Esophagus squamous epithelium (tissue), 5 donors: Measurements from ENCODE around the gene ESR2. TPM values are rescaled to one million over a fixed set of nuclear protein-coding genes. Genes with fewer than 3 reads are reported as not detected.

ENCODE experiments used
- DNase-seq: peaks from one replicate; lab custom pipeline; 2025; lab: John Stamatoyannopoulos, UW
- H3K27ac ChIP-seq, 4 donors: fragments of 200-600 bp; sonication (generic); one replicate each; pipeline ENCODE4 v1.5.1; 2016 to 2019; ENCODE audit warnings: mild to moderate bottlenecking in 1 of 4
- H3K27me3 ChIP-seq, 4 donors: fragments of 200-600 bp; sonication (generic); 1 replicate in 3 of 4; 2 replicates in 1 of 4; pipeline versions ENCODE4 v1.5.1 to v1.6.0; 2017 to 2021; ENCODE audit warnings: antibody characterized with exemption in 1 of 4
- H3K36me3 ChIP-seq, 3 donors: fragments of 200-600 bp; sonication (generic); one replicate each; pipeline ENCODE4 v1.5.1; 2016 to 2019
- H3K4me1 ChIP-seq, 3 donors: fragments of 200-600 bp; sonication (generic); one replicate each; pipeline ENCODE4 v1.5.1; 2017 to 2019
- H3K4me3 ChIP-seq, 4 donors: fragments of 200-600 bp; sonication (generic); 1 replicate in 3 of 4; 2 replicates in 1 of 4; pipeline ENCODE4 v1.5.1; 2016 to 2019; ENCODE audit warnings: mild to moderate bottlenecking in 2 of 4, moderate library complexity in 1 of 4
- H3K9me3 ChIP-seq, 3 donors: fragments of 200-600 bp; sonication (generic); one replicate each; pipeline ENCODE4 v1.5.1; 2016 to 2019
- CTCF ChIP-seq, 6 experiments: fragments of 450-650 bp in 4 of 6; fragments of 200-600 bp in 2 of 6; sonication (generic) in 2 of 6; IDR thresholded peaks; one replicate each; pipeline ENCODE4 v1.5.1; 2016 to 2019; ENCODE audit warnings: antibody characterized with exemption in 6 of 6, mild to moderate bottlenecking in 4 of 6, moderate library complexity in 4 of 6
- POLR2A ChIP-seq, 4 donors: fragments of 450-650 bp; IDR thresholded peaks; one replicate each; pipeline ENCODE4 v1.6.1; 2017; ENCODE audit warnings: antibody characterized with exemption in 4 of 4, mild to moderate bottlenecking in 4 of 4, moderate library complexity in 3 of 4
- WGBS, 2 donors: methylation state at CpG; one replicate each; pipeline ENCODE4 v1.1.5; 2018; 5-methylcytosine and 5-hydroxymethylcytosine counted together
- intact Hi-C: fragments of 100-400 bp; cut with DNase I; formaldehyde crosslinking; loops from one replicate; pipeline ENCODE4 v1.15.0; 2022
- total RNA-seq, 4 donors: library from RNA; depleted of rRNA; stranded (reverse); fragments of >200 nt; gene quantifications; one replicate each; pipeline ENCODE4 v1.1.0, GENCODE V29; 2016
- donor health status: DM: yes; HTN: yes; CAD: no.

Gene ESR2
- total RNA-seq, 4 donors from 2014 or later: 0.29 to 2.7 (median 0.31) TPM; not detected in 1

DNA sequence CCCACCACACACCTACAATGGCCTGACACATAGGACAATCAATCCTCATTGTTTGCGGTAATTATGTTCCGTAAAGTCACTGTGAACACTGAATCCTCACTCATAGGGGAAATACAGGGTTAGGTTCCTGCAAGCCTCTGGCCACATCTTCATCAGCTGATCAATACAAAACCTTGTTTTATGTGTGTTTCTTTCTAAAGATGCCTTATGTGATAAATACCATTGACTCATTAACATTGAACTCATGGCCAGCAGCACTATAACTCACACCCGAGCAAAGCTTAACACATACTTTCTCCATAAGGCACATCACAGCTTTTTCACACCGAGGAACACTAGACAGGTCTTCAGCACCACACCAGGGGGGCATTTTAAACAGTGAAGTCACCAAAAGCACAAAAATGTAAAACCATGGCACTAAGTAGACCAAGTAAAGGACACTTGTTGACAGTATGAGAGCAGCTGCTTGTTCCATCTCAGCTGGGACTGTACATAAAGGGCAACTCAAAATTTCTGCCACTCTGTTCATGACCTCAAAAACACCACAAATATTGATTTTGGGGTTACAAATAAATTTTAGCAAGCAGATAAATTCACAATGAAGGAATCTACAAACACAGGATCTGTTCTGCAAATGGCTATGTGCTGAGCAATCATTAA lies 60.5 kb downstream of the ESR2 start:
- DNase-seq: no peak
- peaks cover 0 to 46% (median 7%) of the 10 kb centered on the region in 3 donors for H3K36me3 ChIP-seq
- peak overlapping the region in 1 of 4 donors; percentile 14 for H3K27ac ChIP-seq
- intact Hi-C loops: no loop called here
- 90 to 93% methylated on average over 4 of the region's 4 CpGs for WGBS, 2 donors
- no peak for TF ChIP-seq CTCF (IDR thresholded peaks at IDR 0.05)
- no peak for TF ChIP-seq POLR2A (IDR thresholded peaks at IDR 0.05)
- H3K4me1 ChIP-seq: peaks cover 0 to 5% (median 0%) of the 10 kb centered on the region in 3 donors
- no peak overlapping the region for H3K4me3 ChIP-seq
- no peaks in the 10 kb centered on the region for H3K9me3 ChIP-seq
- H3K27me3 ChIP-seq: no peaks in the 10 kb centered on the region

DNA sequence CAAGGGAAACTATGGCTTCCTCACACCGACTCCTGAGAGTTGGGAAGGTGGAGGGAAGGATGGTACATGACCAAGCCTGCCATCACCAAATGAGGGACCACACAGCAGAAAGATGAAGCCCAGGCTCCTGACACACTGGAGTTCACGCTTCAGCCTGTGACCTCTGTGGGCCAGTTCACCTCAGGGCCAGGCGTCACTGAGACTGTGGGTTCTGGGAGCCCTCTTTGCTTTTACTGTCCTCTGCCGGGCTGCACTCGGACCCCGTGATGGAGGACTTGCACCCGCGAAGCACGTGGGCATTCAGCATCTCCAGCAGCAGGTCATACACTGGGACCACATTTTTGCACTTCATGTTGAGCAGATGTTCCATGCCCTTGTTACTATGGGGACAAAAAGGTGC lies 61.2 kb downstream of the ESR2 start:
- Histone ChIP-seq H3K27ac (no peak overlapping the region), H3K4me3 (no peak overlapping the region), H3K36me3 (peaks cover 0 to 53% (median 7%) of the 10 kb centered on the region in 3 donors), H3K27me3 (no peaks in the 10 kb centered on the region), H3K4me1 (peaks cover 0 to 5% (median 0%) of the 10 kb centered on the region in 3 donors), H3K9me3 (no peaks in the 10 kb centered on the region)
- intact Hi-C loops: no loop called here
- 95 to 98% methylated on average over 6 to 8 of the region's 9 CpGs for WGBS, 2 donors
- no peak for DNase-seq
- TF ChIP-seq POLR2A (IDR thresholded peaks at IDR 0.05) (no peak), CTCF (IDR thresholded peaks at IDR 0.05) (no peak)

DNA sequence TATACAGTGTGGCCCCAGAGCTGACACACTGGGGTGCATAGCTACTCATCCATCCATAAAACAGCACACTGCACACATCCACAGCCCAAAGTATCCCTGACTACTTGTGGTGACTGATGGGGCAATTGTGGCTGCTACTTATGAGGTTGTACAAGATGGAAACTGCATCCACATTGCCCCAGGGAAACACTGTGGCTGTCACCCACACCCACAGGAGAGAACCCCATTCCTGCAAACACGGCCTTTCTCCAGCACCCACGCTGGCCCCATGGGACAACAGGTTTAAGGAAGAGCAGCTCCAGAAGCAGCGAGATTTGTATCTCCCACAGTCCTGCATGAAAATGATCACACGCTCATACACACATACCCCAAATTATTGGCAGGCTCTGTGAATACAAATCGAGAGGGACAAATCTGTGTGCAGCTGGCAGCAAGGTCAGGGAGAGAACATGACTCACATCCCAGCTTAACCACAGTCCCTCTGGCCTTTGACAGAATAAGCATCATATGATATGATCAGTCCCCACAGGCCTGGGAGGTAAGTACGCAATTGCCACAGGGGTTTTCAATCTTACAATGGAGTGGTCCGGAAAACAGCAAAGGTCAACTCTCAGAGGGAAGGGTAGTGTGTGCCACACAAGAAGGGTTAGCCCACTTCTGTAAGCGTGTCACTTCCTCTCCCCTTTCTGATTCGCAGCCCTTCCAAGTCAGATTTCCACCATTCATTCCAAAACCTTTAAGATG lies 61.9 kb downstream of the ESR2 start:
- DNase-seq: no peak
- H3K36me3 ChIP-seq: peaks cover 0 to 60% (median 7%) of the 10 kb centered on the region in 3 donors
- peak overlapping the region in 1 of 4 donors; percentile 0 for H3K27ac ChIP-seq
- intact Hi-C loops: no loop called here
- no peak overlapping the region for H3K4me3 ChIP-seq
- H3K27me3 ChIP-seq: no peaks in the 10 kb centered on the region
- TF ChIP-seq POLR2A (IDR thresholded peaks at IDR 0.05) (no peak), CTCF (IDR thresholded peaks at IDR 0.05) (no peak)
- H3K4me1 ChIP-seq: peaks cover 0 to 5% (median 0%) of the 10 kb centered on the region in 3 donors
- WGBS, 2 donors: 66 to 76% methylated on average over 8 to 9 of the region's 9 CpGs
- H3K9me3 ChIP-seq: no peaks in the 10 kb centered on the region

DNA sequence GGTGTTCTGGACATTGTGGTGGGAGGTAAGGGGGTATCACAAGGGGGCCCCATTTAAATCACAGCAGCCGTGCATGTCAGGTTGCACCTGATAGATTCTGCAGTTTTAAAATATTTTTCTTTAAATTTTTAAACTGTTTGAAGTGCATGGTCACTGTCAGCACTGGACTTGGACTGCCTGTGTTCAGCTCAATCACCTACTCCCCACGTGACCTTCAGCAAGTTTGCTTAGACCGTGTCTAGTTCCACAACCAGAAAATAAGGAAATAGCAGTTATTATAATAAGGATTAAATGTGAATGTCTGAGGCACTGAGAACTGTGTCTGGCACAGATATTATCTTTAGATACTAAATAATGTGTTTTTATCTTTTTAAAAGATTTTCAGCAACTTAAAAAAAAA lies 64.7 kb downstream of the ESR2 start:
- no peak for DNase-seq
- no peak overlapping the region for H3K4me3 ChIP-seq
- H3K27me3 ChIP-seq: no peaks in the 10 kb centered on the region
- H3K9me3 ChIP-seq: no peaks in the 10 kb centered on the region
- peaks cover 0 to 5% (median 0%) of the 10 kb centered on the region in 3 donors for H3K4me1 ChIP-seq
- no peak overlapping the region for H3K27ac ChIP-seq
- TF ChIP-seq CTCF (IDR thresholded peaks at IDR 0.05) (no peak), POLR2A (IDR thresholded peaks at IDR 0.05) (no peak)
- 89% methylated on average over 3 of the region's 3 CpGs for WGBS, 2 donors
- intact Hi-C loops: no loop called here
- peaks cover 8 to 88% (median 8%) of the 10 kb centered on the region in 3 donors for H3K36me3 ChIP-seq

DNA sequence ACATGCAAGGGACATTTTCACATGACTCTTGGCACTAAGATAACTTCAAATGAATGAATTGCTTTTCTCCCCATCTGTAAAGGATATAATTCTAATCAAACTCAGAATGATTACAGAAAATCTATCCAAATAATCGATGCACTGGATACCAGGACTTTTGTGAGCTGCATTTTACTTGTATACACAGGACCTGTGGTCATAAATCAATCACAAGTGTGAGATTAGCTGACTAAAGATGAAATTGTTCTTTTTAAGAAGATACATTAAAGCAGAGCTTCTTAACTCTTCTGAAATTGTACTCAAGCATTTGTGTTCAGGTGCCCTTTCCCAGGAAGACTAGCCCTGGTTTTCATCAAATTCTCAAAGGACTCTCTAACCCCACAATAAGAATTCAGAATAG lies 66.3 kb downstream of the ESR2 start:
- no peak for DNase-seq
- WGBS, 2 donors: 72 to 81% methylated on average over 1 of the region's 1 CpG
- Histone ChIP-seq H3K9me3 (no peaks in the 10 kb centered on the region), H3K36me3 (peaks cover 11 to 100% (median 19%) of the 10 kb centered on the region in 3 donors), H3K4me1 (peaks cover 0 to 5% (median 0%) of the 10 kb centered on the region in 3 donors), H3K4me3 (no peak overlapping the region), H3K27me3 (no peaks in the 10 kb centered on the region), H3K27ac (no peak overlapping the region)
- intact Hi-C loops: no loop called here
- TF ChIP-seq POLR2A (IDR thresholded peaks at IDR 0.05): no peak
- TF ChIP-seq CTCF (IDR thresholded peaks at IDR 0.05): no peak
